Iris pigment epithelial cell (primary cell): Measurements from ENCODE around the gene CD6.

Experiments used
- DNase-seq: peaks from one replicate; pipeline ENCODE4 v3.0.0-alpha.2; 2011; ENCODE audit warnings: low read depth

Gene CD6

GRCh38 chr11:60934790-60935605 is 36.5 kb upstream of the CD6 start:
- DNase-seq, result no peak

GRCh38 chr11:60935676-60936442 is 35.6 kb upstream of the CD6 start:
- no peak for DNase-seq

- no peak for DNase-seq
Measured at GRCh38 chr11:60936467-60937143, 34.9 kb upstream of the CD6 start.

GRCh38 chr11:60937144-60937527 is 34.3 kb upstream of the CD6 start:
- DNase-seq, result no peak

DNA sequence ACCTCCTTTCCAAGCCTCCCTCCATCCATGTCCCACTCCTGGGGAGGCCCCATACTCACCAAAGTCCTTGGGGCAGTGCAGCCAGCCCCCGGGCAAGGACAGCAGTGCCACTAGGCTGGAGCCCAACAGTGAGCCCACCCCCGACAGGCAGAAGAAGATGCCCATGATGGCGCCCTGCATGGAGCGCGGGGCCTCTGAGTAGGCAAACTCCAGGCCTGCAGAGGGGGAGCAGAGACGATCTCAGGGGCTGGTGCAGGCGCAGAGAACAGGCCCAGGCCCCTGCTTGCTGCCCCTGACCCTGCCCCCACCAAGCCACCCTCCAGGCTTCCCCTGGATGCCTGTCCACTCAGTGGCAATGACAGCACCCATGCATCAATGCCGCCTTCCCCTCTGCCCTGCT is 33.7 kb upstream of the CD6 start:
- DNase-seq, result no peak

DNA sequence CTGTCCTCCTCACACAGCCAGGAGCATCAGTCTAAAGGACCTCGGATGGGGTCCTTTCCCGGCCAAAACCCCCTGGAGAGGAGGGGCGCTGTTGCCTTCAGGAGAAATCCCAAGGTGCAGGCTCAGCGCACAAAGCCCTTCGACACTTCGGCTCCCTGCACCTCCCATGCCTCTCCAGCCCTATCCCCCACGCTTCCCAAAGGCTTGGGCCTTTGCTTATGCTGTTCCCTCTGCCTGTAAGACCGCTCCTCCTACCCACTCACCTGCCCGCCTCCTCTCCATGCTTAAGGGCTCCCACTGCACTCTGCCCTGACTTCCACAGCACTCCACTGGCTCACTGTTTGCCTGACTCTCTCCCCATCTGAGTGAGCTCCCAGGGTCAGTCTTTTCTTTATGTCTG is 33.0 kb upstream of the CD6 start:
- no peak for DNase-seq

DNA sequence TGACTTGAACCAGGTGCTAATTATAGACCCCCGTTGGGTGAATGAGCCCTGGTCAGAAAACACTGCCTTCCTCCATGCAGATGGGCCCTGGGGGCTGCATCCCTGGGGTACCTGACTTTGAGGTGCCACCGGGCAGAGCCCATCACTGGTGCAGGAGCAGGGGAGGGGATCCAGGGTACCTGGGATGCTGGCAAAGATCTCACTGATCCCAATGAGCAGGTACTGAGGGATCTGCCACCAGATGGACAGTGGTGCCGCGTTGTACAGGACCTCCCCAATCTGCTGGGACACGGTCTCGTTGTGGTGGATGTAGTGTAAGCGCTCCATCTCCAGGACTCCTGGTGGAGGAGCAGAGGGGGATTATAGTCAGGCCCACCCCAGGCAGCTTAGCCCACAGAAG is 32.2 kb upstream of the CD6 start:
- DNase-seq, result no peak

DNA sequence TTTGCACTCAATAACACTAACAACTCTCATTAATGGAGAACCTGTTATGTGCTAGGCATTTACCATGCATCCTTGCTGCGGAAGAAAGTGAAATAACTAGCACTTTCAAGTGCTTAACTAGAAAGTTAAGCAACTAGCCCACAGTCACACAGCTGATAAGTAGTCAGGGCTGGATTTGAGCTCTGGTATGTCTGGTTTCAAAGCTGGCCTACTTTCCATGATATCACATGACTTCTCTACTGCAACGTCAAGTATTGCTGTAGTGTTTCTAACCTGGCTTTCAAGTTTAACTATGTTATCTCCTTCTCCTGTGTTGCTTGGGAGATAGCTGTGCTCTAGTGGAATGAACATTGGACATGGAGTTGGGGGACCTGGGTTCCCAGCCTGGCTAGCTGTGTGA is 31.6 kb upstream of the CD6 start:
- peak; percentile 85 for DNase-seq

DNA sequence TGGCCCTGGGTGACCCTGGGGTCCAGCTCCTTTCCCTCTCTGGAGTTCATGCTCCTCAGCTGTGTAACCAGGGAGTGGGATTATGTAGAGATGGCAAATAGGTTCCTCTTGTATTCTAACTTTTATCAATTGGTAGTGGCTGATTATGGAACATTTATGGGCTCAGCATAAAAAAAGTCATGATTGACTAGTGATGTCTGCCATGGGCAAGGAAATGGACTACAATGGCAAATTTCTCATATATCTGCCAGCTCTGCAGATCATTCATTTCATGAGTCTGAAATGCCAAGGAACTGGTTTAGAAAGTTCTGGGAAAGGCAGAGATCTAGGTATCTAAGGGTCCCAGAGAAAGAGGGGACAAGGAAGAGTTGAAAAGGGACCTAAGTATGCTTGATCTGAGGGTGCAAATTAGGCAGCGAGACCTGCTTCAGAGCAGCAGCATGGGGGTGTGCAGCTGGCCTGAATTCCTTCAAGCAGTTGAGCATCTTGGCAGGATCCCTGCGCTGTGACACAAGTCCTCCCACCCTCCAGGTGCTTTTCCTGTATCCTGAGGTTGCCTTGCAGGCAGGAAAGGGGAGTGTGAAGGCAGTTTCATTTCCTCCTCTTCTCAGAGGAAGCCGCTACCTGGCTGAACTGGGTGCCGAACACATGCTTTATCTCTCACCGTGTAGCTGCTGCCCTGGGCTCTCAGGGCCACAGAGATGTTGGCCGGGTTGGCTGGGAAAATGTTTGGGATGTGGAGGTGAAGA is 29.9 kb upstream of the CD6 start:
- no peak for DNase-seq

DNA sequence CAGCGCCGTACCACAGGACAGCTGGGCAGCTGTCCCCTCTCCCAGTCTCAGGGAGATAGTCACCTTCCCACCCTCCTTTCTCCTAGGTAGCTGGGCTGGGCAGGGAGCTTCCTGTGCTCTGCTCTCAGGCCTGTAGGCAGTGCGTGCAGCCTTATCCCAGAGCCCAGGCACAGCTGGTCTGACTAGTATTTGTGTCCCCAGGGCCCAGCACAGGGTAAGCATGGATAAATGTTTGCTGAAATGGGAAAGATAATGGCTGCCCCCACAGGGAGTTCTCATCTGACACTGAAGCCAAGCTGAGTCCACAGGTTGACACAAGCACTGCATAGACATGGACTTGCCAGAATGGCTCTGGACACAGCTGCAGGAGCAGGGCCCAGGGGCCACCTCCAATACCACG is 29.3 kb upstream of the CD6 start:
- no peak for DNase-seq

GRCh38 chr11:60942970-60943565 is 28.4 kb upstream of the CD6 start:
- no peak for DNase-seq

GRCh38 chr11:60944490-60945294 is 26.8 kb upstream of the CD6 start:
- no peak for DNase-seq

- DNase-seq, result no peak
Measured at GRCh38 chr11:60945295-60945667, 26.2 kb upstream of the CD6 start.

DNA sequence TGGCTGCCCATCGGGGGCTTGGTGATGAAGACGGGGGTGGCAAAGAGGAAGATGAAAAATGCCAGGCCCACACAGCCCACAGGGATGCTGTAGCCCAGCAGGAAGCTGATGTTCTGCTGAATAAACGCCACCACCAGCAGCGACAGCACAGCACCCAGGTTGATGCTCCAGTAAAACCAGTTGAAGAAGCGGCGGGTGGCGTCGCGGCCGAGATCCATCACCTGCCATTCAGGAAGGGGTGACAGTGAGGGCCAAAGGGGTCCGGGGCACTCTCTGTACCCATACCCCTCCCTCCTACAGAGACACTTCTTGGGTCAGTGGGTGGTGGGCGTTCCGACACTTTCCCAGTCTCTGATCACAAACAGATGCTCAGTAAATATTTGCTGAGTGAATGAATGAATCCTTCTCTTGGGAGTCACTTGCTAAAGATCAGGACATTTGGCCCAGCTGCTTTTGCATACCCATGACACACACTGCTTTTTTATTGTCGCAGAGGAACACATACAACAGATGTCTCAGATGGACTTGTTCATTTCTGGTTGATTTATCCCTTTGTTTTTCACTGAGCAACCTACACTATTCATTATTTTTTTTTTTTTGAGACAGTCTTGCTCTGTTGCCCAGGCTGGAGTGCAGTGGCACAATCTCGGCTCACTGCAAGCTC is 24.7 kb upstream of the CD6 start:
- no peak for DNase-seq

- DNase-seq, result no peak
Measured at GRCh38 chr11:60947700-60948099, 23.8 kb upstream of the CD6 start.

- no peak for DNase-seq
Measured at GRCh38 chr11:60948250-60948649, 23.2 kb upstream of the CD6 start.

- DNase-seq, result no peak
Measured at GRCh38 chr11:60950024-60950423, 21.5 kb upstream of the CD6 start.

GRCh38 chr11:60950933-60951605 is 20.4 kb upstream of the CD6 start:
- DNase-seq, result no peak

DNA sequence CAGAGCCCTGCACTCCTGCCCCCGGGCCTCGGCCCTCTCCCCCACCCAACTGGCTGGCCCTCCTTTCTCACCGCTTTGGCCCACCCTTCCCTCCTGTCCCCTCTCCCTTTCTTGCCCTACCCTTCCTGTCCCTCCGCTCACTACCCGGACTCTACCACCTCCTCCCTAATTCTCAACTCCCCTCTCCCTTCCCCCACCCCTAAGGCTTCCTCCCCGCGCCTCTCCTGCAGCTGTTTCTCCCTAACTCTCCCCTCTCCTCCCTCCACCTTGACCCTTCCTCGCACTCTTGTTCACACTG is 19.9 kb upstream of the CD6 start:
- DNase-seq, result no peak
